Mesenteric fat pad (tissue), 1 donor: ENCODE data around the gene CDK11A. TPM values are rescaled to one million over a fixed set of nuclear protein-coding genes. Genes with fewer than 3 reads are reported as not detected.
A peak's percentile ranks its signal among the peaks of the same experiment; 100 is the strongest.
"Not testable (repeated sequence)": the region's sequence is repeated elsewhere in the genome, so short reads cannot be mapped to it uniquely, and the experiment has no call there.

Source experiments
- DNase-seq: peaks from one replicate; pipeline ENCODE4 v3.0.0-alpha.2; 2020; ENCODE audit warnings: low spot score
- total RNA-seq: library from RNA; stranded (reverse); fragmentation: NEBNext Ultra II Directional; extraction: Animal tissue kit (Norgen Biotek cat#: 25700); gene quantifications from one replicate; pipeline ENCODE4 v1.2.1, GENCODE V29; 2021
- donor health status: DM: yes; HTN: yes; CAD: no.

The CDK11A gene
- total RNA-seq, 1 donor from 2014 or later = 45.5 TPM

DNA sequence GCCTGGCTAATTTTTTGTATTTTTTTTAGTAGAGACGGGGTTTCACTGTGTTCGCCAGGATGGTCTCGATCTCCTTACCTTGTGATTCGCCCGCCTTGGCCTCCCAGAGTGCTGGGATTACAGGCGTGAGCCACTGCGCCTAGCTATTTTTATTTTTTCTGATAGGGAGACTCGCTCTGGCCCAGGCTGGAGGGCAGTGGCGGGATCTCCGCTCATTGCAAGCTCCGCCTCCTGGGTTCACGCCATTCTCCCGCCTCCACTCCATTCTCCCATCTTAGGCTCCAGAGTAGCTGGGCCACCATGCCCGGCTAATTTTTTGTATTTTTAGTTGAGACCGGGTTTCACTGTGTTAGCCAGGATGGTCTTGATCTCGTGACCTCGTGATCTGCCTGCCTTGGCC is 1.9 kb upstream of the CDK11A start:
- peak; percentile 22 for DNase-seq

- DNase-seq = no peak
Observed at GRCh38 chr1:1721201-1721600, 3.0 kb downstream of the CDK11A start.

- peak; percentile 39 for DNase-seq
Observed at GRCh38 chr1:1715109-1715883, 8.9 kb downstream of the CDK11A start.

- DNase-seq = peak; percentile 20
Observed at GRCh38 chr1:1707897-1708296, 16.3 kb downstream of the CDK11A start.

- DNase-seq = peak; percentile 68
Observed at GRCh38 chr1:1707241-1707640, 16.9 kb downstream of the CDK11A start.

DNA sequence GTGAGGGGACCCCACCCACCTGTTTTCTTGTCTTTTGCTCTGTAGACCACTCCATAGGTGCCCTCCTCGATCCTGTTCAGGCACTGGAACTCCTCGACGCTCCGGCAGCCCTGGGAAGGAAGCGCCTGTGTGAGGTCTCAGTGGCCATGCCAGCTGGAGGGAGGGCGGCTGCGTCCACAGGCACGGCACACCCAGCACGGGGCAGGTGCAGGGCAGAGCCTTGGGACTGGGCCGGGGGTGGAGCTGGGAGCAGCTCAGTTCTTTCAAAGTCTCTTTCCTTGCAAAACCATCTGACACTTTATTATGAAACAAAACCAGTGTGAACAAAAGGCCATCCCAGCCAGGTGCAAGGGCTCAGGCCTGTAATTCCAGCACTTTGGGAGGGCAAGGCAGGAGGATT is 18.5 kb downstream of the CDK11A start:
- peak; percentile 18 for DNase-seq

GRCh38 chr1:1704284-1704957 is 19.7 kb downstream of the CDK11A start:
- DNase-seq = peak; percentile 88

GRCh38 chr1:1703796-1704195 is 20.4 kb downstream of the CDK11A start:
- peak; percentile 76 for DNase-seq

- peak; percentile 72 for DNase-seq
Observed at GRCh38 chr1:1702506-1702905, 21.7 kb downstream of the CDK11A start.

- not testable (repeated sequence) for DNase-seq
Observed at GRCh38 chr1:1700557-1700956, 23.6 kb downstream of the CDK11A start.

- DNase-seq = not testable (repeated sequence)
Observed at GRCh38 chr1:1700067-1700466, 24.1 kb downstream of the CDK11A start.

DNA sequence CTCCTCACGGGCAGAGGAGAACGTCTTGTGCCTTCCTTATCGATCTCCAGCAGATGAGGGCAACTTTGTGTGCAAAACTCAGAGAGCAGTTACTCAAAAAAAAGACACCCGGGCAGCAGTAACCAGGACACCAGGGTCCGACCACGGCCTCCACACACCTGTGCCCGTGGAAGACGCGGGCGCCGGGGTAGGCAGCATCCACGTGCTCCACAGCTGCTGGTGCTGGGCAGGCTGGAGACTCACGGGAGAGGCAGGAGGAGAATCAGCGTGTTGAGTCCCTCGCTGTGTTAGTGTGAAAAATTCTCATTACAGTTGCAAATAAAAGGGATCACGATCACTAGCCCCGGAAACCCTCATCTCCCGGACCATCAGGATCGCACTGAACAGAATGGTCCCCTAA is 25.1 kb downstream of the CDK11A start:
- DNase-seq = peak; percentile 84

DNA sequence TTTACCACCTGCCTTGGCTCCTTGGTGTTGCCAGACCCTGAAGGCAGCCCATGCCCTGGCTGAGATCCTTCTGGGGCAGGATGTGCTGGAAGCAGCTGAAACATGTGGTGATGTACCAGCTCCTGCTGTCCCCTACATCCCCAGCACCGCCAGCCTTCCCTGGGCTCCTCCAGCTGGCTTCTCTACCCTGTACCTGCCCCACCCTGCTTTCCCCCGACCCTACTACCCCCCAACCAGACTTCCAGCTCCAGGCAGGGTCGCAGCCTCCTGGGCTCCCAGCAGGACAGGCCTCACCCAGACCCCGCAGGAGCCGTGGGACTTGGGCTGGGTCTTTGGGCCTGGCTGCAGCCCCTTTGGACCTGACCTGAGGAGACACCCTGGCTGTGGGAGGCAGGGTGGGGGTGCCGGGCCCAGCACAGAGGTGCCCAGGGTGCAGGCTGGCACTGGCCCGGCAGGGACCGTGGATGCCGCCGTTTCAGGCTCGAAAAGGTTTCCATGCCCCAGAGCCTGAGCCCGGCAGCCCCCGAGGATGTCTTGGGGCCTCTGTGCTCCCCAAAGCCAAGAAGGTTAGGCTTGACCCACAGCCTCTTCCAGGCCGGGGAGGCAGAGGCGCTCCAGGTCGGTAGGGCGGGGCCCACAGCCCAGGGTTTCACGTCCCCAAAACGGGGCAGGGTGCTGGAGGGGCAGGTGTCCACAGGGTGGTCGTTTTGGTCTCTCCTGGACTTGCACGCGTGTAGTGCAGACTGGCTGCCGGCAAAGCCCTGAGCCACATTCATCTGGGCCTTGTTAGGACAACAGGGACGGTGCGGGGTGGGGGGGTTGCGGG is 26.6 kb downstream of the CDK11A start:
- DNase-seq = peak; percentile 85

DNA sequence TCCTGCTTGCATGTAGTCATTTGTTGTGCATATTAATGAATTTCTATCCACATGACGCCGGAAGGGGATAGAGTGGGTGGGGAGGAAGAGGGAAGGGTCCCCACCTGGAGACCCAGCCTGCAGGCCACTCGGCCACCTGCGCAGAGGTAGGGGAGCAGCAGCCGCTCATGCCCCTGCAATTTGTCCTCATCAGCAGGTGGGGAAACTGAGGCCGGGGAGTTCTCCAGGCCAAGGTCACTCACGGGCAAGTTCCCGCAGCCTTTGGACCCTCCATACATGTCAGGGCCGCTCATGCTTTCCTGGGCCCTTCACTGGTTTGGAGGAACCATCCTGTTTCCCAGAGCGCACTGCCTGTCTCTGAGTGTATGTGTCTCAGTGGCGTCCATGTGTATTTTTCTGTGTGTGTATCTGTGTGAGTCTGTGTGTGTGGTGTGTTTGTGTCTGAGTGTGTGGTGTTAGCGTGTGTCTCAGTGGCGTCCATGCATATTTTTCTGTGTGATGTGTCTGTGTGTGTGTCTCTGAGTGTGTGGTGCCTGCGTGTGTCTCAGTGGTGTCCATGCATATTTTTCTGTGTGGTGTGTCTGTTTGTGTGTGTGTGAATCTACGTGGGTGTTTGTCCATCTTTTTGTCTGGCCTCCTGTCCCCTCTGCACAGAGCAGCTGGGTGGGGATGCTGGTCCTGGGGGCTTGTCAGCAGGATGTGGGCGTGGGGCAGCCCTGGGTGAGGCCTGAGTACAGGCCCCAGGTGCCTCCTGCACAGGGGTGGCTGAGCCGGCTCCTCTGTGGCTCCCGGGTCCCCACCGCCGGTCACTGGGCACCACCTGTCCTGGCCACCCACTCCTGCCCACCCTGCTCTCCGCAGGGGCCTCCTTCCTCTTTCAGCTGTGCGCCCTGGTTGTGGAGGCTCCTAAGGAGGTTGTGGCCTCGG is 27.5 kb downstream of the CDK11A start:
- not testable (repeated sequence) for DNase-seq

DNA sequence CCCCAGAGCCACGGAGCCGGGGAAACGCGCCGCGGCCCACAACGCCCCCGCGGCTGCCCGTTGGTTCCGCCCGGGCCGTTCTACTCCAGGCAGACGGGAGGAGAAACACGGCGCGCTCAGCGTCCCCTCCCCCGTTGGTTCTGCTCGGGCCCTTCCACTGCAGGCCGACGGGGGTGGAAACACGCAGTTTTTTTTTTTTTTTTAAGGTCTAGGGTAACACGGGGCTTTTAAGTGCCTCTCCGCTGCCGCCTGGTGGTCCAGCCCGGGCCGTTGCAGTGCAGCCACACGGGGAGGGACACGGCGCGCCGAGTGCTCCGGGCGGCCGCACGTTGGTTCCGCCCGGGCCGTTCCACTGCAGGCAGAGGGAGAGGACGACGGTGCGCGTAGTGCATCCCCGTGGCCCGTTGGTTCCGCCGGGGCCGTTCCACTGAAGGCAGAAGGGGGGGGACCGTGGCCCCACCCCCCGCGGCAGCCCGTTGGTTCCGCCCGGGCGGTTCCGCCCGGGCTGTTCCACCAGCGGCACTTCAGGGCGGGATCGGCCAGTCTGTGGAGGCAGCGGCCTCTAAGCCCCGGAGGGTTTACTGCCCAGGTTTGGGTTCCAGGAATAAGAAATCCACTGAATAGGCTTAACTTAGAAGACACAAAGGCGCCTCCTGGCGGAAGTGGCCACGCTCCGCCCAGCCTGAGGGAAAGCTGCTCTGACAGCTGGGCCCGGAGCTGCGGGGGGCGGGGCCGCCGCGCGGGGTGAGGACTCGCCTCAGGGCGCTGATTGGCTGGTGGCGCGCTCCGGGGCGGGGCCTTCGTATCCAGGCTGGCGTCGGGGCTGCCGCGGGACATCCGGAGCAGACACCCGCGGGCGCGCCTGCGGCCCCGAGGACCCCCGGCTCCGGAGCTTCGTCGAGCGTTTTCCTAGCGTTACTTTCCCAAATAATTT is 31.2 kb downstream of the CDK11A start, which contains the start of gene SLC35E2B:
SLC35E2B (minus strand) TSS at position 82 of the 934 bp plus-strand sequence. CDS start 16,096 bp downstream, outside the sequence.
- peak; percentile 96 for DNase-seq

GRCh38 chr1:1692324-1692713 is 31.8 kb downstream of the CDK11A start:
- DNase-seq = not testable (repeated sequence)

DNA sequence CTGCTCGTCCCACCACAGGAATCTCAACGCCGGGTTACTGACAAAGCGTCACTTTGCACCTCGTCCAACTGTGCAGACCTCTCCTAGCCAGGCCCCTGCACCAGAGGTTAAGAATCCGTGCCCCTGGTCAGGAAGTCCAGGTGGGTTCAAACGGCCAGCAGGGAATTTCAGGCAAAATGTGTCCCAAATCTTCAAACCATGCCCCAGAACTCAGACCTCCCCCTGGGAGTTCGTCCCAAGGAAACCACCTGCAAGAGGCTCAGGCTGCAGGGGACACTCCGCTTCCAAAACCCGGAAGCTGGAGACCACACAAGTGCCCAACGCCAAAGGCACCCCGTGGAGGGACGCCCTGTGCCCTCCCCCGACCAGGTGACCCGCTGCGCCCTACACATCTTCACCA is 32.7 kb downstream of the CDK11A start:
- not testable (repeated sequence) for DNase-seq

DNA sequence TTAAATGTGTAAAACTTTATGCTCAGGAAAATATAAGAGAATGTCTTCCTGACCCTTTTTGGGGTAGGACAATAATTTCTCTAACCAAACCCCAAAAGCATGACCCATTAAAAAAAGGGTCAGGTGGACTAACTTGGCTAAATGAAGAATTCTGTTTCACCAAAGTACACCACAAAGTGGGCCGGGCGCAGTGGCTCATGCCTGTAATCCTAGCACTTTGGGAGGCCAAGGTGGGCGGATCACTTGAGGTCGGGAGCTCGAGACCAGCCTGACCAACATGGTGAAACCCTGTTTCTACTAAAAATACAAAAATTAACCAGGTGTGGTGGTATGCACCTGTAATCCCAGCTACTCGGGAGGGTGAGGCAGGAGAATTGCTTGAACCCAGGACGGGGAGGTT is 34.6 kb downstream of the CDK11A start:
- not testable (repeated sequence) for DNase-seq

DNA sequence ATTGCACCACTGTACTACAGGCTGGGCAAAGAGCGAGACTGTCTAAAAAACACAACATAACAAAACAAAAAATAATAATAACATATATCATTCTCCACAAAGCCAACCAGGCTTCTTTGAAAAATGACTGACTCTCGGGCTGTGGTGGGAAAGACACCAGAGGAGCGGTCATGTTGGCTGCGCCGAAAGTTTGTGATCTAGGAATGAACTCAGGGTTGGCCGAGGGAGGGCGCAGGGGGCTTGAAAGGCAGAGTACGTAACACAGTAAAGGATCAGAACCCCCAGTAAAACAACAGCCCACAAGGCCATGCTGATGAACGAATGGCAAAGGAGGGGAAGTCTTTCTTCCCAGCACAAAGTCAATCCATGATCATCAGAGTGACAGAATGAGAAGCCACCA is 36.3 kb downstream of the CDK11A start:
- DNase-seq = no peak
